Caco-2 (cell line): ENCODE results near the gene PIGB. TPM values are rescaled to one million over a fixed set of nuclear protein-coding genes. Genes with fewer than 3 reads are reported as not detected.
"Not testable (repeated sequence)": the region's sequence is repeated elsewhere in the genome, so short reads cannot be mapped to it uniquely, and the experiment has no call there.

Source experiments
- BruUV-seq: library from RNA; stranded (reverse); fragments of 400-500 nt; replicated peaks from 2 replicates; lab custom pipeline; 2021; lab: Mats Ljungman, UMichigan
- CTCF ChIA-PET: fragments of 300-600 bp; sonication (Branson Sonifier 250); formaldehyde crosslinking; loops from one replicate; lab custom pipeline; 2022; ENCODE audit warnings: antibody characterized with exemption; lab: Charles Lee
- POLR2A ChIA-PET: fragments of 300-600 bp; sonication (Branson Sonifier 250); formaldehyde crosslinking; loops from one replicate; lab custom pipeline; 2022; ENCODE audit warnings: antibody characterized with exemption; lab: Charles Lee
- DNase-seq, 2 experiments: peaks; one replicate each; pipeline versions ENCODE4 v3.0.0 to v3.0.0-alpha.2; 2020 to 2022
- H3K27me3 ChIP-seq: replicated peaks from 2 replicates; pipeline ENCODE4 v1.6.0; 2011; ENCODE audit warnings: low read length; ENCODE audit not compliant: control insufficient read depth, insufficient read depth
- H3K36me3 ChIP-seq: 2 replicates; pipeline ENCODE4 v1.5.1; 2011; ENCODE audit warnings: low read length; ENCODE audit not compliant: control insufficient read depth, insufficient read depth
- H3K4me1 ChIP-seq: fragments of 250-450 bp; sonication (Bioruptor Pico); 2 replicates; pipeline ENCODE4 v1.5.1; 2020; ENCODE audit warnings: mild to moderate bottlenecking
- H3K4me3 ChIP-seq: 2 replicates; pipeline ENCODE4 v1.5.1; 2011; ENCODE audit warnings: low read depth, mild to moderate bottlenecking, control low read depth, low read length
- H3K9me3 ChIP-seq: fragments of 250-450 bp; sonication (Bioruptor Pico); 2 replicates; pipeline ENCODE4 v1.5.1; 2020; ENCODE audit warnings: mild to moderate bottlenecking, moderate library complexity
- H3K27ac Mint-ChIP-seq: one replicate; pipeline ENCODE4 v1.8.0; 2022; ENCODE audit warnings: mixed read lengths; ENCODE audit not compliant: unreplicated experiment
- H3K27me3 Mint-ChIP-seq: one replicate; pipeline ENCODE4 v1.8.0; 2022; ENCODE audit warnings: mixed read lengths; ENCODE audit not compliant: insufficient read depth, unreplicated experiment
- H3K36me3 Mint-ChIP-seq: one replicate; pipeline ENCODE4 v1.8.0; 2022; ENCODE audit warnings: mild to moderate bottlenecking, mixed read lengths; ENCODE audit not compliant: insufficient read depth, unreplicated experiment
- H3K4me1 Mint-ChIP-seq: one replicate; pipeline ENCODE4 v1.8.0; 2022; ENCODE audit warnings: low read depth, mixed read lengths; ENCODE audit not compliant: unreplicated experiment
- H3K4me3 Mint-ChIP-seq: one replicate; pipeline ENCODE4 v1.8.0; 2022; ENCODE audit warnings: mild to moderate bottlenecking, moderate library complexity, mixed read lengths; ENCODE audit not compliant: unreplicated experiment
- H3K9me3 Mint-ChIP-seq: one replicate; pipeline ENCODE4 v1.8.0; 2022; ENCODE audit warnings: mixed read lengths; ENCODE audit not compliant: unreplicated experiment
- CTCF ChIP-seq, 2 experiments: fragments of 200-600 bp in 1 of 2; IDR thresholded peaks; 1 replicate in 1 of 2; 2 replicates in 1 of 2; pipeline versions ENCODE4 v1.5.1 to v1.8.0; 2011 to 2022; ENCODE audit warnings: antibody characterized with exemption in 1 of 2, control low read depth in 1 of 2, inconsistent platforms in 1 of 2, low read depth in 1 of 2, low read length in 1 of 2, mild to moderate bottlenecking in 1 of 2, moderate library complexity in 1 of 2; ENCODE audit not compliant: insufficient read depth in 1 of 2, severe bottlenecking in 1 of 2, unreplicated experiment in 1 of 2
- intact Hi-C: fragments of 100-400 bp; cut with micrococcal nuclease; formaldehyde crosslinking; loops from one replicate; pipeline ENCODE4 v1.10.0; 2022; ENCODE audit not compliant: unreplicated experiment
- total RNA-seq: library from RNA; stranded (reverse); gene quantifications from 2 replicates; pipeline ENCODE4 v1.2.3, GENCODE V29; 2022

The PIGB gene
- total RNA-seq, 1 experiment from 2014 or later, result 15.5 TPM

DNA sequence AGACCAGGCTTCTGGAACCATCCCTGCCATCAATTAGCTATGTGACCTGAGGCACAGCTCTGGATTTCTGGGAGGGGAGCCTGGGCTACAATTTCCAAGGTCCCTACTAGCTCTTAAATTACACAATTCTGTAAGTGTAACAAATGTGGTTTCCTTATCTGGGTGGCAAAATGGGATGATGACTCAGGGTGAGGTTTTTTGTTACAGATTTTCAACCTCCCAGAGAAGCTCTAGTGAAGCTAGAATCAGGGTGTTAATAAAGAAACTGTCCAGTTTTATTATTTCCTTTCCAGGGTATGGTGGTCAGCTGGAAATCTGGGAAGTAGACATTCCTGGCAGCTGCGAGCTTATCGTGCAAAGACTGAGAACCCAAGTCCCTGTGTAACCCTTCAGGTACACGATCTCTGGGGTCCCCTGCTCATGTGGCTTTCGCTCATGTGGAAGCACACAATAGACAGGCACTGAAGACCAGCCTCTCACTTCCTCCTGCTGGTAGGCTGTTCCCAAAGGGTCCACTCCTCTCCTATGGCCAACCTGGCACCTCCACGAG lies 36.7 kb upstream of the PIGB start:
- H3K36me3 ChIP-seq, result no peaks in the 10 kb centered on the region
- peaks cover 3% of the 10 kb centered on the region for H3K36me3 Mint-ChIP-seq
- ChIA-PET CTCF (no interaction called here), POLR2A (no interaction called here)
- H3K27me3 Mint-ChIP-seq, result no peaks in the 10 kb centered on the region
- TF ChIP-seq CTCF (IDR thresholded peaks at IDR 0.05; ENCODE audit: insufficient read depth in 1 of 2, low read depth in 1 of 2, low read length in 1 of 2, severe bottlenecking in 1 of 2, unreplicated experiment in 1 of 2), result no peak
- H3K4me1 Mint-ChIP-seq, result no peaks in the 10 kb centered on the region
- H3K27me3 ChIP-seq, result no peaks in the 10 kb centered on the region
- DNase-seq, result no peak
- H3K27ac Mint-ChIP-seq, result no peak overlapping the region
- no peaks in the 10 kb centered on the region for H3K4me1 ChIP-seq
- no TSS peak for BruUV-seq
- H3K4me3 Mint-ChIP-seq, result no peak overlapping the region
- no peaks in the 10 kb centered on the region for H3K9me3 Mint-ChIP-seq
- intact Hi-C loops, result no loop called here
- H3K9me3 ChIP-seq, result no peaks in the 10 kb centered on the region
- H3K4me3 ChIP-seq, result no peak overlapping the region

GRCh38 chr15:55283379-55284147 lies 35.5 kb upstream of the PIGB start:
- ChIA-PET CTCF (no interaction called here), POLR2A (no interaction called here)

DNA sequence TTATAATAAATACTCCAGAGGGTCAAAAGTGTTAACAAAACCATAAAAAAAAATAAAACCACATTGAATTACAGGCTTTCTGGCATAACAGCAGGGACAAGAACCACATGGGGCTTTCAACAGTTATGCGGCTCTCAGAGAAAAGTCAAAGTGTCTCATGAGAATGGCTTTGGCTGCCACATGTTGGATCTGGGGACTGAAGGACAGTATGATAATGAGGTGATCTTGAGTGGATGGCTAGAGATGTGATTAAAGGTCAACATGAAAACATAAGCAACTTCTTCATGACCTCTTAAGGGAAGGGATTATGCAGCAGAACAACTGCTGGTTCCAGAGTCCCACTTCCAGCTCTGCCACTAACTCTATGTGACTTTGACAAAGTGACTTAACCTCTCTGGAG lies 34.6 kb upstream of the PIGB start:
- H3K36me3 ChIP-seq, result no peaks in the 10 kb centered on the region
- no peak overlapping the region for H3K4me3 ChIP-seq
- ChIA-PET POLR2A (no interaction called here), CTCF (no interaction called here)
- Mint-ChIP-seq H3K27ac (no peak overlapping the region), H3K4me3 (no peak overlapping the region), H3K27me3 (no peaks in the 10 kb centered on the region), H3K36me3 (no peaks in the 10 kb centered on the region), H3K9me3 (no peaks in the 10 kb centered on the region), H3K4me1 (no peaks in the 10 kb centered on the region)
- H3K9me3 ChIP-seq, result no peaks in the 10 kb centered on the region
- DNase-seq, result no peak
- no peak for TF ChIP-seq CTCF (IDR thresholded peaks at IDR 0.05; ENCODE audit: insufficient read depth in 1 of 2, low read depth in 1 of 2, low read length in 1 of 2, severe bottlenecking in 1 of 2, unreplicated experiment in 1 of 2)
- intact Hi-C loops, result no loop called here
- no TSS peak for BruUV-seq
- no peaks in the 10 kb centered on the region; the same call in 1 of the 2 replicates for H3K4me1 ChIP-seq
- no peaks in the 10 kb centered on the region for H3K27me3 ChIP-seq

More at GRCh38 chr15:55283379-55284147, 35.5 kb upstream of the PIGB start:
- no peaks in the 10 kb centered on the region for H3K9me3 Mint-ChIP-seq
- H3K27ac Mint-ChIP-seq, result no peak overlapping the region
- H3K36me3 Mint-ChIP-seq, result no peaks in the 10 kb centered on the region
- TF ChIP-seq CTCF (IDR thresholded peaks at IDR 0.05; ENCODE audit: insufficient read depth in 1 of 2, low read depth in 1 of 2, low read length in 1 of 2, severe bottlenecking in 1 of 2, unreplicated experiment in 1 of 2), result no peak
- no peak overlapping the region for H3K4me3 Mint-ChIP-seq
- Histone ChIP-seq H3K27me3 (no peaks in the 10 kb centered on the region), H3K36me3 (no peaks in the 10 kb centered on the region), H3K4me3 (no peak overlapping the region), H3K9me3 (no peaks in the 10 kb centered on the region), H3K4me1 (no peaks in the 10 kb centered on the region)
- no TSS peak for BruUV-seq
- intact Hi-C loops, result no loop called here
- DNase-seq, result no peak
- H3K27me3 Mint-ChIP-seq, result no peaks in the 10 kb centered on the region
- no peaks in the 10 kb centered on the region for H3K4me1 Mint-ChIP-seq

- H3K4me3 ChIP-seq, intact Hi-C loops, H3K36me3 ChIP-seq, H3K36me3 Mint-ChIP-seq, H3K27me3 Mint-ChIP-seq, H3K27ac Mint-ChIP-seq, H3K4me1 ChIP-seq, H3K9me3 Mint-ChIP-seq, BruUV-seq, POLR2A ChIA-PET, H3K27me3 ChIP-seq, H3K9me3 ChIP-seq, H3K4me1 Mint-ChIP-seq, H3K4me3 Mint-ChIP-seq, DNase-seq: not testable (repeated sequence)
- CTCF ChIA-PET, result interaction anchor here (0.7 kb wide), 1 partner anchor 1451 kb away, joined by 7 read pairs; no protein-coding TSS in a partner anchor
Measured at GRCh38 chr15:55286442-55287189, 32.4 kb upstream of the PIGB start.
